ENCODE results near the gene ARHGAP26. TPM values are rescaled to one million over a fixed set of nuclear protein-coding genes. Genes with fewer than 3 reads are reported as not detected.

ARHGAP26 gene
- total RNA-seq, 1 donor: 7.6 TPM

GRCh38 chr5:143166661-143167420, 396.7 kb downstream of the ARHGAP26 start:
- no peaks in the 10 kb centered on the region for H3K79me2 ChIP-seq (ENCODE audit: insufficient read depth, low read length)
- no peaks in the 10 kb centered on the region for H3K27me3 ChIP-seq (ENCODE audit: insufficient read depth, low read length)
- no peak for TF ChIP-seq CTCF (IDR thresholded peaks at IDR 0.05; ENCODE audit: extremely low read depth, low read depth, low read length)
- DNase-seq (ENCODE audit: insufficient read length, low spot score, missing footprints): no peak
- no peak overlapping the region for H3K4me3 ChIP-seq (ENCODE audit: insufficient read depth, low read length)
- peaks cover 7% of the 10 kb centered on the region for H3K4me1 ChIP-seq (ENCODE audit: insufficient read depth, low read length)
- no peaks in the 10 kb centered on the region for H4K20me1 ChIP-seq (ENCODE audit: insufficient read depth, low read length)
- no peaks in the 10 kb centered on the region for H3K9me3 ChIP-seq (ENCODE audit: low read depth, low read length)
- no peaks in the 10 kb centered on the region for H3K36me3 ChIP-seq (ENCODE audit: insufficient read depth, low read length)
- no peak overlapping the region for H2AFZ ChIP-seq (ENCODE audit: low read length)
- no peak overlapping the region for H3K27ac ChIP-seq (ENCODE audit: low read depth, low read length)
- no peak overlapping the region for H3K4me2 ChIP-seq (ENCODE audit: insufficient read depth, low read length)

- no peaks in the 10 kb centered on the region for H3K27me3 ChIP-seq (ENCODE audit: insufficient read depth, low read length)
- no peaks in the 10 kb centered on the region for H3K9me3 ChIP-seq (ENCODE audit: low read depth, low read length)
- no peaks in the 10 kb centered on the region for H3K4me1 ChIP-seq (ENCODE audit: insufficient read depth, low read length)
- no peaks in the 10 kb centered on the region for H3K36me3 ChIP-seq (ENCODE audit: insufficient read depth, low read length)
- TF ChIP-seq CTCF (IDR thresholded peaks at IDR 0.05; ENCODE audit: extremely low read depth, low read depth, low read length): no peak
- H2AFZ ChIP-seq (ENCODE audit: low read length): no peak overlapping the region
- H3K79me2 ChIP-seq (ENCODE audit: insufficient read depth, low read length): no peaks in the 10 kb centered on the region
- no peak overlapping the region for H3K4me2 ChIP-seq (ENCODE audit: insufficient read depth, low read length)
- no peak overlapping the region for H3K27ac ChIP-seq (ENCODE audit: low read depth, low read length)
- H3K4me3 ChIP-seq (ENCODE audit: insufficient read depth, low read length): no peak overlapping the region
- no peaks in the 10 kb centered on the region for H4K20me1 ChIP-seq (ENCODE audit: insufficient read depth, low read length)
- no peak for DNase-seq (ENCODE audit: insufficient read length, low spot score, missing footprints)
Measured at GRCh38 chr5:143168171-143168741, 398.1 kb downstream of the ARHGAP26 start.

GRCh38 chr5:143168921-143169810, 399.0 kb downstream of the ARHGAP26 start:
- no peaks in the 10 kb centered on the region for H3K79me2 ChIP-seq (ENCODE audit: insufficient read depth, low read length)
- H4K20me1 ChIP-seq (ENCODE audit: insufficient read depth, low read length): no peaks in the 10 kb centered on the region
- no peaks in the 10 kb centered on the region for H3K4me1 ChIP-seq (ENCODE audit: insufficient read depth, low read length)
- H2AFZ ChIP-seq (ENCODE audit: low read length): no peak overlapping the region
- no peak for TF ChIP-seq CTCF (IDR thresholded peaks at IDR 0.05; ENCODE audit: extremely low read depth, low read depth, low read length)
- H3K9me3 ChIP-seq (ENCODE audit: low read depth, low read length): no peaks in the 10 kb centered on the region
- H3K27me3 ChIP-seq (ENCODE audit: insufficient read depth, low read length): no peaks in the 10 kb centered on the region
- H3K36me3 ChIP-seq (ENCODE audit: insufficient read depth, low read length): no peaks in the 10 kb centered on the region
- no peak for DNase-seq (ENCODE audit: insufficient read length, low spot score, missing footprints)
- H3K4me3 ChIP-seq (ENCODE audit: insufficient read depth, low read length): no peak overlapping the region
- no peak overlapping the region for H3K27ac ChIP-seq (ENCODE audit: low read depth, low read length)
- no peak overlapping the region for H3K4me2 ChIP-seq (ENCODE audit: insufficient read depth, low read length)

GRCh38 chr5:143170104-143170503, 399.9 kb downstream of the ARHGAP26 start:
- no peak for TF ChIP-seq CTCF (IDR thresholded peaks at IDR 0.05; ENCODE audit: extremely low read depth, low read depth, low read length)
- Histone ChIP-seq H3K4me3 (ENCODE audit: insufficient read depth, low read length) (no peak overlapping the region), H3K79me2 (ENCODE audit: insufficient read depth, low read length) (no peaks in the 10 kb centered on the region)

More at GRCh38 chr5:143170104-143170503, 399.9 kb downstream of the ARHGAP26 start:
- no peak overlapping the region for H3K4me2 ChIP-seq (ENCODE audit: insufficient read depth, low read length)
- no peaks in the 10 kb centered on the region for H3K27me3 ChIP-seq (ENCODE audit: insufficient read depth, low read length)
- no peaks in the 10 kb centered on the region for H4K20me1 ChIP-seq (ENCODE audit: insufficient read depth, low read length)
- no peaks in the 10 kb centered on the region for H3K9me3 ChIP-seq (ENCODE audit: low read depth, low read length)
- no peaks in the 10 kb centered on the region for H3K36me3 ChIP-seq (ENCODE audit: insufficient read depth, low read length)
- H3K4me1 ChIP-seq (ENCODE audit: insufficient read depth, low read length): peaks cover 6% of the 10 kb centered on the region
- no peak overlapping the region for H2AFZ ChIP-seq (ENCODE audit: low read length)
- no peak for DNase-seq (ENCODE audit: insufficient read length, low spot score, missing footprints)
- H3K27ac ChIP-seq (ENCODE audit: low read depth, low read length): no peak overlapping the region
